22Rv1 (cell line): ENCODE data around the gene CERT1.
"Not testable (repeated sequence)": the region's sequence is repeated elsewhere in the genome, so short reads cannot be mapped to it uniquely, and the experiment has no call there.

Experiments used
- ZFX ChIP-seq: fragments of 450-650 bp; IDR thresholded peaks from 2 replicates; pipeline ENCODE4 v1.6.1; 2017; ENCODE audit warnings: antibody characterized with exemption, borderline replicate concordance
- TF ChIP-seq, protein P1 (sequence below): fragments of 450-650 bp; IDR thresholded peaks from 2 replicates; pipeline ENCODE4 v1.5.1; 2017; ENCODE audit warnings: mild to moderate bottlenecking

DNA sequence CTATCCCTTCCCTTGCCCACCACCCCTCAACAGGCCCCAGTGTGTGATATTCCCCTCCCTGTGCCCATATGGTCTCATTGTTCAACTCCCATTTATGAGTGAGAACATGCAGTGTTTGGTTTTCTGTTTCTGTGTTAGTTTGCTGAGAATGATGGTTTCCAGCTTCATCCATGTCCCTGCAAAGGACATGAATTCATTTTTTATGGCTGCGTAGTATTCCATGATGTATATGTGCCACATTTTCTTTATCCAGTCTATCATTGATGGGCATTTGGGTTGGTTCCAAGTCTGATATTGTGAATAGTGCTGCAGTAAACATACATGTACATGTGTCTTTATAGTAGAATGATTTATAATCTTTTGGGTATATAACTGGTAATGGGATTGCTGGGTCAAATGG is 49.2 kb upstream of the CERT1 start:
- not testable (repeated sequence) for TF ChIP-seq ZFX
- TF ChIP-seq, protein P1, sequence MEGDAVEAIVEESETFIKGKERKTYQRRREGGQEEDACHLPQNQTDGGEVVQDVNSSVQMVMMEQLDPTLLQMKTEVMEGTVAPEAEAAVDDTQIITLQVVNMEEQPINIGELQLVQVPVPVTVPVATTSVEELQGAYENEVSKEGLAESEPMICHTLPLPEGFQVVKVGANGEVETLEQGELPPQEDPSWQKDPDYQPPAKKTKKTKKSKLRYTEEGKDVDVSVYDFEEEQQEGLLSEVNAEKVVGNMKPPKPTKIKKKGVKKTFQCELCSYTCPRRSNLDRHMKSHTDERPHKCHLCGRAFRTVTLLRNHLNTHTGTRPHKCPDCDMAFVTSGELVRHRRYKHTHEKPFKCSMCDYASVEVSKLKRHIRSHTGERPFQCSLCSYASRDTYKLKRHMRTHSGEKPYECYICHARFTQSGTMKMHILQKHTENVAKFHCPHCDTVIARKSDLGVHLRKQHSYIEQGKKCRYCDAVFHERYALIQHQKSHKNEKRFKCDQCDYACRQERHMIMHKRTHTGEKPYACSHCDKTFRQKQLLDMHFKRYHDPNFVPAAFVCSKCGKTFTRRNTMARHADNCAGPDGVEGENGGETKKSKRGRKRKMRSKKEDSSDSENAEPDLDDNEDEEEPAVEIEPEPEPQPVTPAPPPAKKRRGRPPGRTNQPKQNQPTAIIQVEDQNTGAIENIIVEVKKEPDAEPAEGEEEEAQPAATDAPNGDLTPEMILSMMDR = not testable (repeated sequence)
